ENCODE measurements around the gene AURKAIP1.

- TF ChIP-seq CTCF (IDR thresholded peaks at IDR 0.05) (no peak), POLR2A (IDR thresholded peaks at IDR 0.05) (no peak)
Observed at GRCh38 chr1:1336931-1337792, 37.8 kb downstream of the AURKAIP1 start.

All from testis (tissue), 2 donors.